KMS-11 (cell line): ENCODE data around the gene ARHGEF3.
"Not testable (repeated sequence)": the region's sequence is repeated elsewhere in the genome, so short reads cannot be mapped to it uniquely, and the experiment has no call there.

Source experiments
- H2AFZ ChIP-seq: fragments of 200-600 bp; sonication (generic); 2 replicates; pipeline ENCODE4 v1.6.1; 2016; ENCODE audit warnings: antibody characterized with exemption, mixed run types, low read depth
- H3K27ac ChIP-seq: fragments of 200-600 bp; sonication (generic); 2 replicates; pipeline ENCODE4 v1.6.1; 2016; ENCODE audit warnings: mild to moderate bottlenecking, mixed run types
- H3K27me3 ChIP-seq: fragments of 200-600 bp; sonication (generic); 2 replicates; pipeline ENCODE4 v1.6.1; 2017; ENCODE audit warnings: mild to moderate bottlenecking, low read depth, mixed run types, moderate library complexity; ENCODE audit not compliant: insufficient read depth
- H3K36me3 ChIP-seq: fragments of 200-600 bp; sonication (generic); 2 replicates; pipeline ENCODE4 v1.6.1; 2017; ENCODE audit warnings: mild to moderate bottlenecking, mixed run types; ENCODE audit not compliant: insufficient read depth
- H3K4me1 ChIP-seq: fragments of 200-600 bp; sonication (generic); 2 replicates; pipeline ENCODE4 v1.6.1; 2016; ENCODE audit warnings: mild to moderate bottlenecking, low read depth, mixed run types; ENCODE audit not compliant: poor library complexity, severe bottlenecking
- H3K4me2 ChIP-seq: fragments of 200-600 bp; sonication (generic); 2 replicates; pipeline ENCODE4 v1.7.0; 2016; ENCODE audit warnings: mild to moderate bottlenecking, mixed run types
- H3K4me3 ChIP-seq: fragments of 200-600 bp; sonication (generic); IDR thresholded peaks from 2 replicates; pipeline ENCODE4 v1.6.1; 2017; ENCODE audit warnings: low read depth, low read length, mixed read lengths; ENCODE audit not compliant: insufficient read depth
- H3K79me2 ChIP-seq: fragments of 200-600 bp; sonication (generic); 2 replicates; pipeline ENCODE4 v1.6.1; 2016; ENCODE audit warnings: low read depth, mixed run types; ENCODE audit not compliant: insufficient read depth
- H3K9ac ChIP-seq: fragments of 200-600 bp; sonication (generic); 2 replicates; pipeline ENCODE4 v1.6.1; 2016; ENCODE audit warnings: mild to moderate bottlenecking, mixed run types
- H4K20me1 ChIP-seq: fragments of 200-600 bp; sonication (generic); 2 replicates; pipeline ENCODE4 v1.6.1; 2016; ENCODE audit warnings: mild to moderate bottlenecking, mixed run types; ENCODE audit not compliant: insufficient read depth
- TF ChIP-seq, protein P1 (sequence below): fragments of 200-600 bp; sonication (generic); conservative IDR thresholded peaks from 2 replicates; pipeline ENCODE4 v1.6.1; 2017; ENCODE audit warnings: low read depth, mild to moderate bottlenecking, antibody characterized with exemption, low read length, moderate library complexity, mixed read lengths

The ARHGEF3 gene

GRCh38 chr3:56694867-56695683 is 106.7 kb downstream of the ARHGEF3 start:
- Histone ChIP-seq H3K9ac (no peak overlapping the region), H3K36me3 (no peaks in the 10 kb centered on the region), H3K4me3 (no peak overlapping the region), H4K20me1 (no peaks in the 10 kb centered on the region), H3K27ac (no peak overlapping the region), H2AFZ (no peak overlapping the region; the same call in 1 of the 2 replicates), H3K27me3 (no peaks in the 10 kb centered on the region), H3K4me2 (peak overlapping the region; percentile 39; the same call in 1 of the 2 replicates), H3K4me1 (peaks cover 25% of the 10 kb centered on the region), H3K79me2 (no peaks in the 10 kb centered on the region)
- TF ChIP-seq, protein P1, sequence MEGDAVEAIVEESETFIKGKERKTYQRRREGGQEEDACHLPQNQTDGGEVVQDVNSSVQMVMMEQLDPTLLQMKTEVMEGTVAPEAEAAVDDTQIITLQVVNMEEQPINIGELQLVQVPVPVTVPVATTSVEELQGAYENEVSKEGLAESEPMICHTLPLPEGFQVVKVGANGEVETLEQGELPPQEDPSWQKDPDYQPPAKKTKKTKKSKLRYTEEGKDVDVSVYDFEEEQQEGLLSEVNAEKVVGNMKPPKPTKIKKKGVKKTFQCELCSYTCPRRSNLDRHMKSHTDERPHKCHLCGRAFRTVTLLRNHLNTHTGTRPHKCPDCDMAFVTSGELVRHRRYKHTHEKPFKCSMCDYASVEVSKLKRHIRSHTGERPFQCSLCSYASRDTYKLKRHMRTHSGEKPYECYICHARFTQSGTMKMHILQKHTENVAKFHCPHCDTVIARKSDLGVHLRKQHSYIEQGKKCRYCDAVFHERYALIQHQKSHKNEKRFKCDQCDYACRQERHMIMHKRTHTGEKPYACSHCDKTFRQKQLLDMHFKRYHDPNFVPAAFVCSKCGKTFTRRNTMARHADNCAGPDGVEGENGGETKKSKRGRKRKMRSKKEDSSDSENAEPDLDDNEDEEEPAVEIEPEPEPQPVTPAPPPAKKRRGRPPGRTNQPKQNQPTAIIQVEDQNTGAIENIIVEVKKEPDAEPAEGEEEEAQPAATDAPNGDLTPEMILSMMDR = no peak

- Histone ChIP-seq H3K4me3 (no peak overlapping the region), H3K27me3 (no peaks in the 10 kb centered on the region), H3K36me3 (no peaks in the 10 kb centered on the region), H3K79me2 (no peaks in the 10 kb centered on the region), H3K27ac (no peak overlapping the region), H3K4me2 (peak overlapping the region; percentile 17; the same call in 1 of the 2 replicates), H4K20me1 (no peaks in the 10 kb centered on the region), H3K9ac (no peak overlapping the region), H2AFZ (no peak overlapping the region), H3K4me1 (peaks cover 25% of the 10 kb centered on the region)
- TF ChIP-seq, protein P1 = no peak
These were observed 108.0 kb downstream of the ARHGEF3 start for GRCh38 chr3:56693750-56694149.

GRCh38 chr3:56692520-56693433 is 109.0 kb downstream of the ARHGEF3 start:
- H3K4me3 ChIP-seq, H3K9ac ChIP-seq, H3K79me2 ChIP-seq, H3K27me3 ChIP-seq, H3K36me3 ChIP-seq, H2AFZ ChIP-seq, H4K20me1 ChIP-seq, H3K27ac ChIP-seq: not testable (repeated sequence)
- Histone ChIP-seq H3K4me1 (peaks cover 25% of the 10 kb centered on the region), H3K4me2 (peak overlapping the region; percentile 17)

DNA sequence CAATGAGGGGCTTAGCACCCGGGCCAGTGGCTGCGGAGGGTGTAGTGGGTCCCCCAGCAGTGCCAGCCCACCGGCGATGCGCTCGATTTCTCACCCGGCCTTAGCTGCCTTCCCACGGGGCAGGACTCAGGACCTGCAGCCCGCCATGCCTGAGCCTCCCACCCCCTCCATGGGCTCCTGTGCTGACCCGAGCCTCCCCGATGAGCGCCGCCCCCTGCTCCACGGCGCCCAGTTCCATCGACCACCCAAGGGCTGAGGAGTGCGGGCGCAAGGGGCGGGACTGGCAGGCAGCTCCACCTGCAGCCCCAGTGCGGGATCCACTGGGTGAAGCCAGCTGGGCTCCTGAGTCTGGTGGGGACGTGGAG is 109.8 kb downstream of the ARHGEF3 start:
- not testable (repeated sequence) for H3K79me2 ChIP-seq, H3K4me2 ChIP-seq, H3K36me3 ChIP-seq, H3K27me3 ChIP-seq, H2AFZ ChIP-seq, H3K9ac ChIP-seq, H3K27ac ChIP-seq, H3K4me3 ChIP-seq, H4K20me1 ChIP-seq
- H3K4me1 ChIP-seq = peaks cover 25% of the 10 kb centered on the region

- Histone ChIP-seq H3K4me3 (no peak overlapping the region), H3K27me3 (no peaks in the 10 kb centered on the region), H4K20me1 (no peaks in the 10 kb centered on the region), H2AFZ (no peak overlapping the region), H3K4me1 (peaks cover 25% of the 10 kb centered on the region), H3K4me2 (no peak overlapping the region), H3K27ac (no peak overlapping the region), H3K9ac (no peak overlapping the region), H3K36me3 (no peaks in the 10 kb centered on the region), H3K79me2 (no peaks in the 10 kb centered on the region)
- TF ChIP-seq, protein P1 = no peak
These were observed 110.4 kb downstream of the ARHGEF3 start for GRCh38 chr3:56691165-56692000.
